C4-2B (cell line): ENCODE results near the gene SCARB1.

Experiments
- ZFX ChIP-seq: fragments of 450-650 bp; IDR thresholded peaks from 2 replicates; pipeline ENCODE4 v1.6.1; 2017
- TF ChIP-seq, protein P1 (sequence below): fragments of 450-650 bp; conservative IDR thresholded peaks from 2 replicates; pipeline ENCODE4 v1.5.1; 2017; ENCODE audit warnings: mild to moderate bottlenecking

DNA sequence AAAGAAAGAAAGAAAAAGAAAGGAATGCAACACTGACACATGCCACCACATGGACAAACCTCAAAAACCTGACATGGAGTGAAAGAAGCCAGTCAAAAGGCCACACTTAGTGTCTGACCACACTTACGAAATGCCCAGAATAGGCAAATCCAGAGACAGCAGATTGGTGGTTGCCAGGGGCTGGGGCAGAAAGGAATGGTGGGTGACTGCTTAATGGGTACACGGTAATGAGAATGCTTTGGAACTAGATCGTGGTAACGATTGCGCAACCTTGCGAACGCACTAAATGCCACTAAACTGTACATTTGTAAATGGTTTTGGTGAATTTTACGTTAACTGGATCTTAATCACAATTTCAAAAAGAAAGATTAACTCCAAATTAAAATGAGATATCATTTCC, 39.5 kb downstream of the SCARB1 start:
- TF ChIP-seq, protein P1, sequence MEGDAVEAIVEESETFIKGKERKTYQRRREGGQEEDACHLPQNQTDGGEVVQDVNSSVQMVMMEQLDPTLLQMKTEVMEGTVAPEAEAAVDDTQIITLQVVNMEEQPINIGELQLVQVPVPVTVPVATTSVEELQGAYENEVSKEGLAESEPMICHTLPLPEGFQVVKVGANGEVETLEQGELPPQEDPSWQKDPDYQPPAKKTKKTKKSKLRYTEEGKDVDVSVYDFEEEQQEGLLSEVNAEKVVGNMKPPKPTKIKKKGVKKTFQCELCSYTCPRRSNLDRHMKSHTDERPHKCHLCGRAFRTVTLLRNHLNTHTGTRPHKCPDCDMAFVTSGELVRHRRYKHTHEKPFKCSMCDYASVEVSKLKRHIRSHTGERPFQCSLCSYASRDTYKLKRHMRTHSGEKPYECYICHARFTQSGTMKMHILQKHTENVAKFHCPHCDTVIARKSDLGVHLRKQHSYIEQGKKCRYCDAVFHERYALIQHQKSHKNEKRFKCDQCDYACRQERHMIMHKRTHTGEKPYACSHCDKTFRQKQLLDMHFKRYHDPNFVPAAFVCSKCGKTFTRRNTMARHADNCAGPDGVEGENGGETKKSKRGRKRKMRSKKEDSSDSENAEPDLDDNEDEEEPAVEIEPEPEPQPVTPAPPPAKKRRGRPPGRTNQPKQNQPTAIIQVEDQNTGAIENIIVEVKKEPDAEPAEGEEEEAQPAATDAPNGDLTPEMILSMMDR: no peak
- no peak for TF ChIP-seq ZFX
